GM18505 (cell line): ENCODE measurements around the gene AAMDC.
A peak's percentile ranks its signal among the peaks of the same experiment; 100 is the strongest.
"Not testable (repeated sequence)": the region's sequence is repeated elsewhere in the genome, so short reads cannot be mapped to it uniquely, and the experiment has no call there.

ENCODE experiments used
- ATAC-seq: cut with Tn5 transposase; IDR thresholded peaks from one replicate; pipeline ENCODE4 v1.9.1; 2021; ENCODE audit not compliant: unreplicated experiment
- POLR2A ChIP-seq: IDR thresholded peaks from 4 replicates; pipeline ENCODE4 v1.6.1; 2011; ENCODE audit warnings: borderline replicate concordance; ENCODE audit not compliant: insufficient read depth, insufficient read length; ENCODE audit errors: extremely low read depth

AAMDC gene

DNA sequence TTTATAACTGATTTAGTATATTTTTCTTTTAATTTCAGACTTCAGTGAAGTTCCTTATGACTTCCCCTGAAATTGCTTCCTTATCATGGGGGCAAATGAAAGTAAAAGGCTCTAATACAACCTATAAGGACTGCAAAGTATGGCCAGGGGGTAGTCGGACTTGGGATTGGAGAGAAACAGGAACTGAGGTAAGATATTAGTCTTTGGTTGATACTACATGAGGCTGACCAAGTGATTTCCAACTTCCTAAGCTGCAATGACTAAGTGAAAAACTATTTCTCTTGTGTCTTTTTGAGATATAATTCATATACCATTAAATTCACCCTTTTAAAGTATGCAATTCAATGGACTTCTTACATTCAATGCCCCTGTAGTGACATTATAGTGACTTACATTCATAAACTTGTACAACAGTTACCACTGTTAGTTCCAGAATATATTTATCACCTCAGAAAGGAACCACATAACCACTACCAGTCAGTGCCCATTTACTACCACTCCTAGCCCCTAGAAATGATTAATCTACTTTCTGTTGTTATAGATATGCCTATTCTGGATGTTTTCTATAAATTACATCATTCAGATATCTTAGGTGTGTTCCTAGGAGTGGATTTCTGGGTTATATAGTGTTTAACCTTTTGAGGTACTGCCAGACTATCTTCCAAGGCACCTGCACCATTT is 21.6 kb downstream of the AAMDC start:
- TF ChIP-seq POLR2A, result no peak
- ATAC-seq, result no peak

DNA sequence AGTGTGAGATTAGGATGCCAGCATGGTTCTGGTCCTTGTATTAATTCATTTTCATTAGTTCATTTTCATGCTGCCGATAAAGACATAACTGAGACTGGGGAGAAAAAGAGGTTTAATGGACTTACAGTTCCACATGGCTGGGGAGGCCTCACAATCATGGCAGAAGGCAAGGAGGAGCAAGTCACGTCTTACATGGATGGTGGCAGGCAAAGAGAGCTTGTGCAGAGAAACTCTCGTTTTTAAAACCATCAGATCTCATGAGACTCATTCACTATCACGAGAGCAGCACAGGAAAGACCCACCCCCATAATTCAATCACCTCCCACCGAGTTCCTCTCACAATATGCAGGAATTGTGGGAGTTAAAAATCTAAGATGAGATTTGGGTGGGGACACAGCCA is 22.8 kb downstream of the AAMDC start:
- ATAC-seq, result not testable (repeated sequence)

DNA sequence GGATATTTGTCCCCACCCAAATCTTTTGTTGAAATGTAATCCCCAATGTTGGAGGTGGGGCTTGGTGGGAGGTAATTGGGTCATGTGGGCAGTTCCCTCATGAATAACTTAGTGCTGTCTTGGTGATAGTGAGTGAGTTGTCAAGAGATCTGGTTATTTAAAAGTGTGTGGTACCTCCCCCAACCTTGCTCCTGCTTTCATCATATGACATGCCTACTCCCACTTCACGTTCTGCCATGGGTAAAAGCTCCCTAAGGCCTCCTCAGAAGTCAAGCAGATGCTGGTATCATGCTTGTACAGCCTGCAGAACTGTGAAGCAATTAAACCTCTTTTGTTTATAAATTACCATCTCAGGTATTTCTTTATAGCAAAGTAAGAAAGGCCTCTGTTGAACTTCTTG is 30.6 kb downstream of the AAMDC start:
- ATAC-seq, result no peak

DNA sequence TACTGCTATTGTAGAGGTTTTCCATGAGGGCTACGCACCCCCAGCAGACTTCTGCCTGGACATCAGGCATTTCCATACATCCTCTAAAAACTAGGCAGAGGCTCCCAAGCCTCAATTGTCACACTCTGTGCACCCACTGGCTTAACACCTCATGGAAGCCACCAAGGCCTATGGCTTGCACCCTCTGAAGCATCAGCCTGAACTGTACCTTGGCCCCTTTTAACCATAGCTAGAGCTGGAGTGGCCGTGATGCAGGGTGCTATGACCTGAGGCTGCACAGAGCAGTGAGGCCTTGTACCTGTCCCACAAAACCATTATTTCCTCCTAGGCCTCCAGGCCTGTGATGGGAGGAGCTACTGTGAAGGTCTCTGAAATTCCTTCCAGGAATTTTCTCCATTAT is 33.9 kb downstream of the AAMDC start:
- TF ChIP-seq POLR2A, result no peak
- ATAC-seq, result no peak

More for the DNA sequence above, 30.6 kb downstream of the AAMDC start:
- no peak for TF ChIP-seq POLR2A

DNA sequence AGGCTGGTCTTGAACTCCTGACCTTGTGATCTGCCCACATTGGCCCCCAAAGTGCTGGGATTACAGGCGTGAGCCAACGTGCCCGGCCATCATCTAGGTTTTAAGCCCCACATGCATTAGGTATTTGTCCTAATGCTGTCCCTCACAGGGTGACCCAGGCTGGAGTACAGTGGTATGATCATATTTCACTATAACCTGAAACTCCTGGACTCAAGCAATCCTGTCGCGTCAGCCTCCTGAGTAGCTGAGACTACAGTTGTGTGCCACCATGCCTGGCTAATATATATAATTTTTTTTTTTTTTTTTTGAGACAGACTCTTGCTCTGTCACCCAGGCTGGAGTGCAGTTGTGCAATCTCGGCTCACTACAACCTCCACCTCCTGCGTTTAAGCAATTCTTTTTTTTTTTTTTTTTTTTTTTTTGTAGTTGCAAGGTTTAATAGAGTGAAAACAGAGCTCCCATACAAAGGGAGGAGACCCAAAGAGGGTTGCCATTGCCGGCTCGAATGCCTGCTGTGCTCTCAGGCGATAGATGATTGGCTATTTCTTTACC is 37.0 kb downstream of the AAMDC start:
- not testable (repeated sequence) for ATAC-seq

DNA sequence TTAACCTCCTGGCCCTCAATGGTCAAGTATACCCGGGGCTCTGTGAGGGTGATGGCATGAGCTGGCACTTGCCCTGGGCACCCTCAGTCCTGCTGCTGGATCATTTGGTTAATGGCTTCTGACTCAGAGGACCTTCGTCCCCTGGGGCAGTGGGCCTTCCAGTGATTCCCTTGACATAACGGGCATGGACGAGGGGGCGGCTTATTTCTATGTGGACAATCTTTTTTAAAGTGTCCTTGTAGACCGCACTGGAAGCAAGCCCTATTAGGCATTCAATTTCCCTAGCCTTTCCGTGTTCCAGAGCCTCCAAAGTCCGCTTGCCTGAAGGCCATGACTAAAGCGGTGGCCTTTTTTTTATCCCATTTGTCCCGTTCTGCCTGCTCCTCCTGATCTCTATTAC is 40.5 kb downstream of the AAMDC start:
- ATAC-seq, result not testable (repeated sequence)

DNA sequence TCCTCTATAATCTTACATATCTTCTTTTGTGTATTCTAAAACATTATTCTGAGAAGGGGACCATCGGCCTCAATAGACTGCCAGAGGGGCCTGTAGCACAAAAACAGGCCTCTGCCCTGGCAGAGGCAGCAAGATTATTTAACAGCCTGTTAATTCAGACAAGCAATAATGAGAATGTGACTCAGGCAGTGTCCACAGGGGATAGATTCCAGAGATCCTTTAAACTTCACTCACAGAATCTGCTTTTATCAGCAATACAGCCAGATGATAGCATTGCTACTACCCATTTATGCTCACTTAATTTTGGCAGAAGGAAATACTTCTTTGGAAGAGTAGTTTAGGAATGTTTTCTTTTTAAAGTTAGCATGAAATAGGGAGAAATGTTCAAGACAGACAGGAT is 44.9 kb downstream of the AAMDC start:
- ATAC-seq, result no peak
- TF ChIP-seq POLR2A, result no peak

DNA sequence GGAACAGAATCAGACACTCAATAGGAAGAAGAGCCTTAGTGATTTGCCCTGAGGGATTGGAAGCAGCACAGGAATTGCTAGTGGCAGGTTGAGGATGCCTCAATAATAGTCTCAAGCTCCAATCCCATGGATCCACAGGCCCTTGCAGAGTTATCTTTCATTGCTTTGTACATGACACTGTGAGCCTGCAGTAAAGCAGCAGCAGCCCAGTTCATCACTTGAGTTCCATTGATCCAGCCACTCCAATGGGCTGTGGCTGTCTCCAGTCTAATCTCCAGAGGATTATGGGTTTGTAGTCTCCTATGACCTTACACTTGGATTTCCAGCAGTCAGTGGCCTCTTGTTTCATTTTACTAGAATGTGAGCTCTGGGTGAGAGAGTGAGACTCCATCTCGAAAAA is 45.4 kb downstream of the AAMDC start:
- ATAC-seq, result no peak

DNA sequence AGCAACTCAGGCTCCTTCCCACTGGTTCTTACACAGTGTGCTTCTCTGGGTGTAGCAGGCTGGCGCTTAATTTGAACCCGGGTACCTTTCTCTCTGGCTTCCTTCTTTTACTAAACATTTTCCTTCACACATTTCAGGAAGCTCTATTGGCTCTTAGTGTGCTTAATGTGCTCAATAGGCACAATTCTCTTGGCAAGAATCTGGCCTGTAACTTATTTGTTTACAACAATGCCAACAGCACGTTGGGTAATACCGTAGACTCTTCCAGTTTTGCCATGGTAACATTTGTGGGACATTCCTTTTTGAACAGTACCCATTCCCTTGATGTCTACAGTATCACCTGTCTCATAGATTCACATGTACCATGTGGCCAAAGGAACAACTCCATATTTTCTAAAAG is 47.8 kb downstream of the AAMDC start:
- no peak for TF ChIP-seq POLR2A
- ATAC-seq, result no peak

More for the DNA sequence above, 45.4 kb downstream of the AAMDC start:
- TF ChIP-seq POLR2A, result no peak

DNA sequence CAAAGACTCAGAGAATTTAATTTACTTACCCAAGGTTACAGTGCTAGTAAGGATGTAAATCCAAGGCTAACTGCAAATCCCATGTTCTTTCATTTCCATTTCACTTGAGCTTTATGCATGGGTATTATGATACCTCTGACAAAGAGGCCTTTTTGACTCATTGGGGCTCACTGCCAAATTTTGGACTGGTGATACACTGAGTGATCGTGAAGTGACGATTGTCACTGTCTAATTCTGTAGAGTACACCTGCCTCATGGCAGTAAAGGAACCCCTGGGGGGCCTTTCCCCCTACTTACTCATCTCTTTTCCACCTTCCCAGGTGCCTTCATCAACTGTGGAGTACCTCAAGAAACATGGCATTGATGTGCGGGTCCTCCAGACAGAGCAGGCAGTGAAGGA is 50.9 kb downstream of the AAMDC start:
- ATAC-seq, result no peak
- TF ChIP-seq POLR2A, result no peak

DNA sequence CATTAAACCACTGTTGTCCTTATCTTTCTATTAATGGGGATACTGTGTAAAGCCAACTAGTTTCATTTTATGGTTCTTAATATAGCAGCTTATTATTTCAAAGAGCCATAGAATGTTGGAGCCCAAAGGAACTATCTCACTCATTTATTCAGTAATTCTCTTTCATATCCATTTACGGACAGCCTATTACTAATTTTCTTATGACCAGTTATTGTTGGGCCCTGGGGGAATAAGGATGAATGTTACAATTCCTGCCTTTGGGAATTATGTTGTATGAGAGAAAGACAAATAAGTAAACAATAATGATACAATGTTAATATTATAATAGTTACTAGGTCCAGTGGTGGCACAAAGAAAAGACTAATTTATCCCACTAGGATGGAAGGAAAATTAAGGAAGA is 52.4 kb downstream of the AAMDC start:
- no peak for ATAC-seq
- no peak for TF ChIP-seq POLR2A

DNA sequence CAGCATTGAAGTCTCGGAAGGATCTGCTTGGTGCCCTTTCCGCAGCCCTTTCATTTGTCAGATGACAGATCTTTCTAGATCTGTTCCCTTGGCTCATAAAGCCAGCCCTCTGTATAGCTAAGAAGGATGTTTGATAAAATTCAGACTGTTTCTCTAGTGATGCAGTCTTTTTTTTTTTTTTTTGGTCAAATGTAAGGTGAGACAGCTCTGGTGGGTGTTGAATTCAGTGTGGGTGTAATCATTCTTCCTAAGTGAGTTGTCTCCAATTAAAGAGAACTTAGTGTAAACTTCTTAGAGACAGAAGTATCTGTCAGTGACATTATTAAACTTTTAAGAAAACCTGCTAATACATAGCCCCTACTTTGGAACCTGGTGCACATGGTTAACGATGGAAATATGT is 53.3 kb downstream of the AAMDC start:
- no peak for TF ChIP-seq POLR2A
- no peak for ATAC-seq

DNA sequence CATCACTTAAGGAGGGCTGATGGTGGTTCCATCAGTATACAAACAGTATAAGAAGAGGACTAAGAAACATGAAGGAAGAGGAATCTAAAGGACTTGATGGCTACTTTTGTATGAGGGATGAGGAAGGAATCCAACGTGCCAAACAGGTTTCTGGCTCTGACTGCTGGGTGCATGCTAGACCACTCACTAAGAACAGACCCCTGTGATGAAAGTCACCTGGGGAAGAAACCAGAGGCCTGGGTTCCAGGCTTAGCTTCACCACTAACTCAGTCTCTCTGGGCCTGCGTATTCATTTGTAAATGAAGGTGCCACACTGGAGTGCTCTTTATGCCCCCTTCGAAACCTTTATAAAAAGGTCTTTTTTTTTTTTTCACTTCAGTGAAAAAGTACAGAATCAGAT is 55.1 kb downstream of the AAMDC start:
- no peak for ATAC-seq
- TF ChIP-seq POLR2A, result no peak

DNA sequence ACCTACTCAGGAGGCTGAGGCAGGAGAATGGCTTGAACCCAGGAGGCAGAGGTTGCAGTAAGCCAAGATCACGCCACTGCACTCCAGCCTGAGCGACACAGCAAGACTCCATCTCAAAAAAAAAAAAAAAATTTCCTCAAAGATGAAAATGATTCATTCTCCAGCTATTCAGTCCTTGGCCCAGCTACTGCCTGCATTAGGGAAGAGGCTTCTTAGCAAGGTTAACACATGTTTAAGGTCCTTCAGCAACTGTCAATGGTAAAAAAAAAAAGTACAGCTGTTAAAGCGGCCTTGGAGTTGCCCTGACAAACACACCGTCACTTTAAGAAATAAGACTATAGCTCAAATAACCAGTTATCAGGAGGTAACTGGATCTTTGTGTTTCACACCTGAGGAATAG is 57.3 kb downstream of the AAMDC start:
- ATAC-seq, result not testable (repeated sequence)

DNA sequence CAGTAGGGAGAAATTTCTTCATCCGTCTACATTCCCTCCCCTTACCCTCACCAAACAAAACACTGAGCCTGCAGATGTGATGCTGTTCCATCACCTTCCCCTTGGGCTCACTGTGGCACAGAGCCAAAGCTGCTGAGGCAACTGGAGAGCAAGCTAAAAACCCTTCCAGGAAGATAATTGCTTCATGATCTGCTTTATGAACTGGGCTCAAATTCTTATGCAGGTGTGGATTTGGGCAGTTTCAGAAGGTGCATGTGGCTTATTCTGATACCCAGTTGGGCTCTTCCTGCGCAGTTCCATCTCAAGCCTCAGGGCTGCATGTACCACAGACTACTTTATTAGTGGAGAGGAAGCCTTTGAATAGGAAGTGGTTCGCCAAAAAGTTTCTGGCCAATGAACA is 58.3 kb downstream of the AAMDC start:
- peak; percentile 71 for ATAC-seq
- no peak for TF ChIP-seq POLR2A

DNA sequence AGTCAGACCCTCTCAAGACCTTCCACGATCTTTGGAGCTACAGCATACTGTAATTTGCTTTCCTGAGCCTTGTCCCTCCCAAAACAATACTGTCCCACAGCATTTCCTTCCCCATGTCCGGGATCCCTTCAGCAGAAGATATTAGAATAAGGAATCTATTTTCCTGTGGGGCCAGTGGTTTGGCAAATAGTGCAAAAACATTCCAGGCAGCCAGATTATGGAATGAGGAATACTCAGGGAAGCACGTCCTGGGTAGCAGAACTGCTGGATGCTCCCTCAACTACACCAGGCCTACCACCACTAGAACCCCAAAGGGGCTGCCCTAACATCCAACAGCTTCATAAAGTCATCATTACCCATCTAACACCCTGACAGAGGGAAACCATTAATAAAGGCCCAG is 61.5 kb downstream of the AAMDC start:
- TF ChIP-seq POLR2A, result no peak
- no peak for ATAC-seq

DNA sequence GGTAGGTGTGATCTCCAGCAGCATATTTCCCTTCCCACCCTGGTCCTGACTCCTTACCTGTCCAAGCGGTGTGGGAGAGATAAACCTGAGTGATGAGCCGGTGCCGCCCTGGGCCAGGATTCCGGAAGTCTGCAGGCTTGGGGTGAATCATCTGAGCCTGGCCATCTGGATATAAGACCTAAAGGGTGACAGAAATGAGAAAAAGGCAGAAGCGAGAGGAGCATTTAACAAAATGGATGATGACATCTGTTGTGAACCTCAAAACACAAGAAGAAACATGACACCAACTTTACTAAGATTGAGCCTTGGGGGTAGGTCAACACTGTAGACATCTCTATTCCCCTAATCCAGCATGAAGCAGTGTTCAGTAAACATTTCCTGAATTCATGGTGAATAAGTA is 62.8 kb downstream of the AAMDC start:
- no peak for ATAC-seq
- TF ChIP-seq POLR2A, result no peak
